Cardiac atrium fibroblast (primary cell): ENCODE measurements around the gene CCR4. TPM values are rescaled to one million over a fixed set of nuclear protein-coding genes. Genes with fewer than 3 reads are reported as not detected.

Experiments
- total RNA-seq: library from RNA; depleted of rRNA; stranded (reverse); fragments of >200 nt; gene quantifications from 2 replicates; pipeline ENCODE4 v1.2.3, GENCODE V29; 2015

CCR4 gene
- 0.32 TPM in 1 of 2 replicates, not detected in the other for total RNA-seq

GRCh38 chr3:32951410-32951811, at the start of gene CCR4:
Gene CCR4 (plus strand): TSS chr3:32951644. CDS start chr3:32953423, 1,779 bp downstream.

Other genes with a start within 250 kb of the CCR4 start
- gene TRIM71, start 133.6 kb upstream of the CCR4 start, total RNA-seq: not detected in 2 replicates
- gene GLB1, start 145.5 kb downstream of the CCR4 start, total RNA-seq: 75.8 and 80.8 TPM in 2 replicates
- gene TMPPE, start 145.5 kb downstream of the CCR4 start, total RNA-seq: 3.2 and 7.8 TPM in 2 replicates
- 314 and 345 TPM in 2 replicates for gene CRTAP, start 162.4 kb downstream of the CCR4 start, total RNA-seq